IMR-90 (cell line): ENCODE measurements around the gene DAAM1. TPM values are rescaled to one million over a fixed set of nuclear protein-coding genes. Genes with fewer than 3 reads are reported as not detected.

ENCODE experiments used
- ATAC-seq: fragments of 200-7000 bp; cut with Tn5 transposase; 2 replicates; pipeline ENCODE4 v1.9.1; 2020; ENCODE audit warnings: low read depth, mild to moderate bottlenecking, moderate library complexity
- BruUV-seq: library from RNA; stranded (reverse); fragments of 400-500 nt; replicated peaks from 2 replicates; lab custom pipeline; 2021; lab: Mats Ljungman, UMichigan
- CTCF ChIA-PET: fragments of 300-600 bp; formaldehyde crosslinking; extraction: SDS; loops from one replicate; lab custom pipeline; 2021; ENCODE audit warnings: antibody characterized with exemption; lab: Yijun Ruan, JAX
- POLR2A ChIA-PET: fragments of 300-600 bp; sonication (Branson Sonifier 250); formaldehyde crosslinking; loops from one replicate; lab custom pipeline; 2022; ENCODE audit warnings: antibody characterized with exemption; ENCODE audit not compliant: unreplicated experiment; lab: Charles Lee
- DNase-seq: peaks from one replicate; pipeline ENCODE4 v3.0.0; 2013
- H2AFZ ChIP-seq: replicated peaks from 2 replicates; pipeline ENCODE3; 2013; ENCODE audit warnings: low read length, mild to moderate bottlenecking; ENCODE audit not compliant: poor library complexity
- H2AK5ac ChIP-seq: 2 replicates; pipeline ENCODE4 v1.6.1; 2013; ENCODE audit warnings: low read depth, low read length, inconsistent platforms
- H2AK9ac ChIP-seq: replicated peaks from 2 replicates; pipeline ENCODE3; 2013; ENCODE audit warnings: mild to moderate bottlenecking, low read depth, low read length, moderate library complexity; ENCODE audit not compliant: poor library complexity
- H2BK120ac ChIP-seq: 2 replicates; pipeline ENCODE4 v1.6.1; 2013; ENCODE audit warnings: low read depth, low read length, inconsistent platforms
- H2BK15ac ChIP-seq: 3 replicates; pipeline ENCODE4 v1.6.1; 2013; ENCODE audit warnings: low read depth, low read length, inconsistent platforms
- H2BK20ac ChIP-seq: 2 replicates; pipeline ENCODE4 v1.6.1; 2013; ENCODE audit warnings: low read depth, mild to moderate bottlenecking, inconsistent platforms, low read length, moderate library complexity
- H2BK5ac ChIP-seq: 2 replicates; pipeline ENCODE4 v1.6.1; 2013; ENCODE audit warnings: mild to moderate bottlenecking, low read depth, low read length, inconsistent platforms; ENCODE audit not compliant: poor library complexity, severe bottlenecking
- H3K14ac ChIP-seq: replicated peaks from 2 replicates; pipeline ENCODE4 v1.6.1; 2013; ENCODE audit warnings: low read depth, low read length, inconsistent platforms
- H3K18ac ChIP-seq: 2 replicates; pipeline ENCODE4 v1.6.1; 2013; ENCODE audit warnings: low read depth, low read length, control low read depth
- H3K23ac ChIP-seq: 2 replicates; pipeline ENCODE4 v1.6.1; 2013; ENCODE audit warnings: low read depth, low read length, inconsistent platforms
- H3K27ac ChIP-seq: 2 replicates; pipeline ENCODE4 v1.5.1; 2013; ENCODE audit warnings: mild to moderate bottlenecking, control low read depth, low read length; ENCODE audit not compliant: insufficient read depth
- H3K27me3 ChIP-seq: 2 replicates; pipeline ENCODE4 v1.6.1; 2013; ENCODE audit warnings: low read length; ENCODE audit not compliant: control insufficient read depth, insufficient read depth
- H3K36me3 ChIP-seq: 2 replicates; pipeline ENCODE4 v1.6.1; 2013; ENCODE audit warnings: low read length, mixed read lengths; ENCODE audit not compliant: control insufficient read depth, insufficient read depth
- H3K4ac ChIP-seq: 2 replicates; pipeline ENCODE4 v1.6.1; 2013; ENCODE audit warnings: low read depth, low read length, inconsistent platforms
- H3K4me1 ChIP-seq: 2 replicates; pipeline ENCODE4 v1.6.1; 2013; ENCODE audit warnings: low read length, mixed read lengths; ENCODE audit not compliant: control insufficient read depth, insufficient read depth
- H3K4me2 ChIP-seq: 2 replicates; pipeline ENCODE4 v1.6.1; 2013; ENCODE audit warnings: low read depth, mild to moderate bottlenecking, control low read depth, low read length, moderate library complexity
- H3K4me3 ChIP-seq: 2 replicates; pipeline ENCODE4 v1.5.1; 2013; ENCODE audit warnings: low read depth, mild to moderate bottlenecking, control low read depth, low read length, moderate library complexity; ENCODE audit not compliant: insufficient read depth
- H3K56ac ChIP-seq: 2 replicates; pipeline ENCODE4 v1.6.1; 2013; ENCODE audit warnings: low read length, inconsistent platforms; ENCODE audit not compliant: insufficient read depth; ENCODE audit errors: extremely low read depth
- H3K79me1 ChIP-seq, 2 experiments: 2 replicates each; pipeline ENCODE4 v1.6.1; 2013; ENCODE audit warnings: low read length in 2 of 2, inconsistent platforms in 1 of 2, low read depth in 1 of 2
- H3K9ac ChIP-seq: 2 replicates; pipeline ENCODE4 v1.6.1; 2013; ENCODE audit warnings: low read depth, low read length, control low read depth
- H3K9me1 ChIP-seq: 2 replicates; pipeline ENCODE4 v1.6.1; 2013; ENCODE audit warnings: low read length, inconsistent platforms; ENCODE audit not compliant: insufficient read depth
- H3K9me3 ChIP-seq: 2 replicates; pipeline ENCODE4 v1.6.1; 2013; ENCODE audit warnings: low read length; ENCODE audit not compliant: control insufficient read depth, insufficient read depth
- H4K20me1 ChIP-seq: 2 replicates; pipeline ENCODE4 v1.6.1; 2013; ENCODE audit warnings: low read length, inconsistent platforms; ENCODE audit not compliant: insufficient read depth
- H4K5ac ChIP-seq: 2 replicates; pipeline ENCODE4 v1.6.1; 2013; ENCODE audit warnings: mild to moderate bottlenecking, low read depth, low read length, control low read depth
- H4K8ac ChIP-seq, 2 experiments: 2 replicates each; pipeline ENCODE4 v1.6.1; 2013; ENCODE audit warnings: low read depth in 2 of 2, low read length in 2 of 2, control low read depth in 1 of 2, inconsistent platforms in 1 of 2
- H4K91ac ChIP-seq: 2 replicates; pipeline ENCODE4 v1.6.1; 2013; ENCODE audit warnings: low read depth, low read length, inconsistent platforms; ENCODE audit not compliant: insufficient read depth
- NFE2L2 ChIP-seq: fragments of 150-350 bp; IDR thresholded peaks from 2 replicates; pipeline ENCODE4 v1.6.1; 2016; ENCODE audit warnings: low read depth, mild to moderate bottlenecking, low read length
- RCOR1 ChIP-seq: IDR thresholded peaks from 2 replicates; pipeline ENCODE4 v1.6.1; 2012; ENCODE audit warnings: mild to moderate bottlenecking, low read length, improper control_type of control experiment; ENCODE audit not compliant: insufficient replicate concordance
- WGBS, 2 experiments: methylation state at CpG; one replicate each; pipeline versions ENCODE4 v1.1.5 to v1.1.7; 2013; ENCODE audit warnings: missing lambda C conversion rate in 2 of 2; ENCODE audit not compliant: insufficient read length in 1 of 2; ENCODE audit errors: extremely low coverage in 2 of 2; 5-methylcytosine and 5-hydroxymethylcytosine counted together
- dilution Hi-C: fragments of 300-500 bp; cut with HindIII; formaldehyde crosslinking; loops from one replicate; pipeline ENCODE4 v1.14.3; 2018; ENCODE audit warnings: low sequenced_read_pairs; ENCODE audit not compliant: unreplicated experiment
- in situ Hi-C: fragments of 300-500 bp; cut with MboI; formaldehyde crosslinking; loops from 3 replicates; pipeline ENCODE4 v1.14.3; 2019; ENCODE audit warnings: low sequenced_read_pairs, inconsistent platforms, mixed read lengths
- intact Hi-C: fragments of 100-400 bp; cut with micrococcal nuclease; formaldehyde crosslinking; loops from 2 replicates; pipeline ENCODE4 v1.10.0; 2022
- polyA plus RNA-seq, 3 experiments: library from polyadenylated mRNA; depleted of rRNA; stranded (reverse); fragments of >200 nt; gene quantifications; 2 replicates each; pipeline ENCODE4 v1.2.3, GENCODE V29; 2012; ENCODE audit warnings: low replicate concordance in 1 of 3
- total RNA-seq: library from RNA; depleted of rRNA; stranded (reverse); fragments of >200 nt; gene quantifications from 2 replicates; pipeline ENCODE4 v1.2.3, GENCODE V29; 2012

Gene DAAM1
- total and polyA plus RNA-seq, 2 of the 4 experiments (the other 2 are of a cell fraction) = 4.8 to 5.4 TPM

DNA sequence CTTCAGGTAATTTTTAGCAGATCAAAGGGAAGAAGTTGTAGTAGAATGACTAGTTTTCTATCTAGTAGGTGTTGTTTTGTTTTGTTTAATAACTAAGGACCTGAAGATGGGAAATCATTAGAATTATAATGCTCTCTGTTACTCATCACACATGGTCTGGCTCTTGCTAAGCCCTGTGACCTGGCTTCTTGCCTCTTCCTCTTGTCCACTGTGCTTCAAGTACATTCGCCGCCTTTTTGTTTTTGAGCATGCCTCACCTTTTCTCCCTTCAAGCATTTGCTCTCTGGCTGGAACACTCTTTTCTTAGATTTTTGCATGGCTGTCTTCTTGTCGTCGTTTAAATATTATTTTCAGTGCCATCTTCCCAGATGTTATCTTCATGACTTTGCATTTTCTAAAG is 47.7 kb downstream of the DAAM1 start:
- DNase-seq = no peak
- POLR2A ChIA-PET = no interaction called here

More for the DNA sequence above, 47.7 kb downstream of the DAAM1 start:
- TF ChIP-seq NFE2L2 (no peak), RCOR1 (no peak)
- no peak overlapping the region for H4K5ac ChIP-seq
- no TSS peak for BruUV-seq
- WGBS, 2 experiments = 95% methylated on average over 4 of the region's 4 CpGs; no CpG with 5 or more reads in 1 of the 2 experiments
- H3K14ac ChIP-seq = no peak overlapping the region
- no peak overlapping the region for H3K56ac ChIP-seq
- no peak overlapping the region for H3K4me2 ChIP-seq
- H4K20me1 ChIP-seq = no peaks in the 10 kb centered on the region
- no peak overlapping the region for H2AK9ac ChIP-seq
- H2BK5ac ChIP-seq = no peak overlapping the region
- no peak for ATAC-seq
- no peak overlapping the region for H4K8ac ChIP-seq
- no peak overlapping the region for H3K4ac ChIP-seq
- no peaks in the 10 kb centered on the region for H3K9me1 ChIP-seq
- H4K91ac ChIP-seq = no peak overlapping the region
- peaks cover 7 to 8% of the 10 kb centered on the region in 2 experiments; a peak in 2 of 4 replicates for H3K79me1 ChIP-seq
- H3K27ac ChIP-seq = no peak overlapping the region
- no peak overlapping the region for H3K23ac ChIP-seq
- H3K27me3 ChIP-seq = no peaks in the 10 kb centered on the region
- no peak overlapping the region for H3K4me3 ChIP-seq
- no peak overlapping the region for H2BK15ac ChIP-seq
- H2BK20ac ChIP-seq = no peak overlapping the region
- no peak overlapping the region for H2AK5ac ChIP-seq
- H2AFZ ChIP-seq = no peak overlapping the region
- CTCF ChIA-PET = no interaction called here
- H2BK120ac ChIP-seq = no peak overlapping the region
- H3K9ac ChIP-seq = no peak overlapping the region
- intact Hi-C loops = no loop called here
- no peak overlapping the region for H3K18ac ChIP-seq
- dilution Hi-C loops = no loop called here
- in situ Hi-C loops = no loop called here
- H3K36me3 ChIP-seq = no peaks in the 10 kb centered on the region
- no peaks in the 10 kb centered on the region for H3K4me1 ChIP-seq
- H3K9me3 ChIP-seq = no peaks in the 10 kb centered on the region
